ENCODE data around the gene SH3GL1.

SH3GL1 gene

GRCh38 chr19:4445963-4446703, 45.8 kb upstream of the SH3GL1 start:
- Histone ChIP-seq H3K27me3 (ENCODE audit: control insufficient read depth in 1 of 2, insufficient read depth in 1 of 2, low read length in 2 of 2) (no peaks in the 10 kb centered on the region), H4K8ac (ENCODE audit: low read length) (no peak overlapping the region), H3K4me2 (ENCODE audit: low read length, poor library complexity, severe bottlenecking) (no peak overlapping the region), H3K4me1 (ENCODE audit: control insufficient read depth, insufficient read depth, low read depth, low read length) (no peaks in the 10 kb centered on the region), H2AFZ (ENCODE audit: low read depth, low read length) (no peak overlapping the region), H3K79me1 (replicated peaks; ENCODE audit: low read length, poor library complexity, severe bottlenecking) (peaks cover 32% of the 10 kb centered on the region), H2BK5ac (ENCODE audit: low read depth, low read length, poor library complexity, severe bottlenecking) (no peak overlapping the region), H2BK120ac (ENCODE audit: low read depth, low read length) (no peak overlapping the region), H3K36me3 (ENCODE audit: control insufficient read depth in 1 of 2, insufficient read depth in 2 of 2, low read depth in 1 of 2, low read length in 2 of 2) (peaks cover 68 to 87% of the 10 kb centered on the region in 2 experiments), H3K4ac (ENCODE audit: low read depth in 1 of 2, low read length in 2 of 2) (no peak overlapping the region), H3K18ac (ENCODE audit: low read depth in 1 of 2, low read length in 2 of 2) (no peak overlapping the region), H3K9me3 (ENCODE audit: control insufficient read depth, low read length) (no peaks in the 10 kb centered on the region), H3K27ac (ENCODE audit: low read length, poor library complexity, severe bottlenecking) (no peak overlapping the region), H3K14ac (ENCODE audit: low read length in 2 of 2) (no peak overlapping the region), H2BK12ac (ENCODE audit: low read length in 2 of 2) (no peak overlapping the region), H3K9ac (ENCODE audit: low read length) (no peak overlapping the region), H3K4me3 (ENCODE audit: insufficient read depth in 1 of 2, low read depth in 1 of 2, low read length in 2 of 2) (no peak overlapping the region), H2AK5ac (ENCODE audit: low read length, severe bottlenecking) (no peak overlapping the region), H4K91ac (ENCODE audit: low read length) (peak overlapping the region; percentile 48), H3K23ac (ENCODE audit: low read length in 2 of 2) (no peak overlapping the region), H2BK15ac (ENCODE audit: low read depth, poor library complexity, severe bottlenecking) (no peak overlapping the region)
- no peak for DNase-seq
- 95% methylated on average over 58 of the region's 58 CpGs for WGBS

- H3K9ac ChIP-seq (ENCODE audit: low read length): no peak overlapping the region
- no peak overlapping the region for H2BK15ac ChIP-seq (ENCODE audit: low read depth, poor library complexity, severe bottlenecking)
- H3K36me3 ChIP-seq (ENCODE audit: control insufficient read depth in 1 of 2, insufficient read depth in 2 of 2, low read depth in 1 of 2, low read length in 2 of 2): peaks cover 57 to 79% of the 10 kb centered on the region in 2 experiments
- no peaks in the 10 kb centered on the region for H3K9me3 ChIP-seq (ENCODE audit: control insufficient read depth, low read length)
- no peaks in the 10 kb centered on the region for H3K27me3 ChIP-seq (ENCODE audit: control insufficient read depth in 1 of 2, insufficient read depth in 1 of 2, low read length in 2 of 2)
- H3K27ac ChIP-seq (ENCODE audit: low read length, poor library complexity, severe bottlenecking): no peak overlapping the region
- H2BK5ac ChIP-seq (ENCODE audit: low read depth, low read length, poor library complexity, severe bottlenecking): no peak overlapping the region
- H2BK120ac ChIP-seq (ENCODE audit: low read depth, low read length): no peak overlapping the region
- no peak overlapping the region for H2BK12ac ChIP-seq (ENCODE audit: low read length in 2 of 2)
- no peak for DNase-seq
- no peaks in the 10 kb centered on the region for H3K4me1 ChIP-seq (ENCODE audit: control insufficient read depth, insufficient read depth, low read depth, low read length)
- no peak overlapping the region for H3K23ac ChIP-seq (ENCODE audit: low read length in 2 of 2)
- no peak overlapping the region for H2AFZ ChIP-seq (ENCODE audit: low read depth, low read length)
- WGBS: 89% methylated on average over 36 of the region's 36 CpGs
- H3K79me1 ChIP-seq (replicated peaks; ENCODE audit: low read length, poor library complexity, severe bottlenecking): peaks cover 32% of the 10 kb centered on the region
- no peak overlapping the region for H3K18ac ChIP-seq (ENCODE audit: low read depth in 1 of 2, low read length in 2 of 2)
- no peak overlapping the region for H4K91ac ChIP-seq (ENCODE audit: low read length)
- no peak overlapping the region for H3K4me3 ChIP-seq (ENCODE audit: insufficient read depth in 1 of 2, low read depth in 1 of 2, low read length in 2 of 2)
- H3K4ac ChIP-seq (ENCODE audit: low read depth in 1 of 2, low read length in 2 of 2): no peak overlapping the region
- H2AK5ac ChIP-seq (ENCODE audit: low read length, severe bottlenecking): no peak overlapping the region
- no peak overlapping the region for H4K8ac ChIP-seq (ENCODE audit: low read length)
- H3K4me2 ChIP-seq (ENCODE audit: low read length, poor library complexity, severe bottlenecking): no peak overlapping the region
- no peak overlapping the region for H3K14ac ChIP-seq (ENCODE audit: low read length in 2 of 2)
These were observed 44.7 kb upstream of the SH3GL1 start for GRCh38 chr19:4444765-4445741.

GRCh38 chr19:4443966-4444764, 43.8 kb upstream of the SH3GL1 start:
- H3K9me3 ChIP-seq (ENCODE audit: control insufficient read depth, low read length): no peaks in the 10 kb centered on the region
- H2AFZ ChIP-seq (ENCODE audit: low read depth, low read length): no peak overlapping the region
- no peaks in the 10 kb centered on the region for H3K27me3 ChIP-seq (ENCODE audit: control insufficient read depth in 1 of 2, insufficient read depth in 1 of 2, low read length in 2 of 2)
- no peak overlapping the region for H3K14ac ChIP-seq (ENCODE audit: low read length in 2 of 2)
- H2BK5ac ChIP-seq (ENCODE audit: low read depth, low read length, poor library complexity, severe bottlenecking): no peak overlapping the region
- H3K23ac ChIP-seq (ENCODE audit: low read length in 2 of 2): no peak overlapping the region
- no peak for DNase-seq
- H3K4ac ChIP-seq (ENCODE audit: low read depth in 1 of 2, low read length in 2 of 2): no peak overlapping the region
- 89% methylated on average over 20 of the region's 20 CpGs for WGBS
- H2AK5ac ChIP-seq (ENCODE audit: low read length, severe bottlenecking): no peak overlapping the region
- H2BK12ac ChIP-seq (ENCODE audit: low read length in 2 of 2): no peak overlapping the region
- H3K79me1 ChIP-seq (replicated peaks; ENCODE audit: low read length, poor library complexity, severe bottlenecking): peaks cover 26% of the 10 kb centered on the region
- H4K8ac ChIP-seq (ENCODE audit: low read length): no peak overlapping the region
- no peak overlapping the region for H2BK15ac ChIP-seq (ENCODE audit: low read depth, poor library complexity, severe bottlenecking)
- H3K9ac ChIP-seq (ENCODE audit: low read length): no peak overlapping the region
- no peak overlapping the region for H4K91ac ChIP-seq (ENCODE audit: low read length)
- H3K4me2 ChIP-seq (ENCODE audit: low read length, poor library complexity, severe bottlenecking): no peak overlapping the region
- no peak overlapping the region for H3K27ac ChIP-seq (ENCODE audit: low read length, poor library complexity, severe bottlenecking)
- H3K18ac ChIP-seq (ENCODE audit: low read depth in 1 of 2, low read length in 2 of 2): no peak overlapping the region
- H3K4me3 ChIP-seq (ENCODE audit: insufficient read depth in 1 of 2, low read depth in 1 of 2, low read length in 2 of 2): no peak overlapping the region
- H2BK120ac ChIP-seq (ENCODE audit: low read depth, low read length): no peak overlapping the region
- H3K36me3 ChIP-seq (ENCODE audit: control insufficient read depth in 1 of 2, insufficient read depth in 2 of 2, low read depth in 1 of 2, low read length in 2 of 2): peaks cover 51 to 71% of the 10 kb centered on the region in 2 experiments
- no peaks in the 10 kb centered on the region for H3K4me1 ChIP-seq (ENCODE audit: control insufficient read depth, insufficient read depth, low read depth, low read length)

All from mesenchymal stem cell (in vitro differentiated cells and primary cell).